SK-N-DZ (cell line): ENCODE results near the gene MKI67.
"Not testable (repeated sequence)": the region's sequence is repeated elsewhere in the genome, so short reads cannot be mapped to it uniquely, and the experiment has no call there.

Experiments used
- DNase-seq: peaks from one replicate; pipeline ENCODE4 v3.0.0-alpha.2; 2015; ENCODE audit warnings: low spot score

MKI67 gene

GRCh38 chr10:128149267-128150014, 23.2 kb upstream of the MKI67 start:
- DNase-seq = no peak

GRCh38 chr10:128147669-128148068, 21.4 kb upstream of the MKI67 start:
- DNase-seq = no peak

GRCh38 chr10:128147064-128147463, 20.8 kb upstream of the MKI67 start:
- DNase-seq = no peak

GRCh38 chr10:128144547-128144946, 18.3 kb upstream of the MKI67 start:
- no peak for DNase-seq

- DNase-seq = no peak
Measured at GRCh38 chr10:128143531-128143930, 17.3 kb upstream of the MKI67 start.

- DNase-seq = no peak
Measured at GRCh38 chr10:128140425-128140824, 14.2 kb upstream of the MKI67 start.

GRCh38 chr10:128138429-128138828, 12.2 kb upstream of the MKI67 start:
- not testable (repeated sequence) for DNase-seq

- no peak for DNase-seq
Measured at GRCh38 chr10:128137877-128138276, 11.7 kb upstream of the MKI67 start.

- no peak for DNase-seq
Measured at GRCh38 chr10:128130051-128130450, 3.8 kb upstream of the MKI67 start.

GRCh38 chr10:128128582-128128981, 2.4 kb upstream of the MKI67 start:
- no peak for DNase-seq

GRCh38 chr10:128125416-128125943, 743 bp downstream of the MKI67 start:
- DNase-seq = no peak

- no peak for DNase-seq
Measured at GRCh38 chr10:128124813-128125403, 1.3 kb downstream of the MKI67 start.

- no peak for DNase-seq
Measured at GRCh38 chr10:128123846-128124245, 2.4 kb downstream of the MKI67 start.

GRCh38 chr10:128122931-128123330, 3.3 kb downstream of the MKI67 start:
- DNase-seq = no peak

- no peak for DNase-seq
Measured at GRCh38 chr10:128121750-128122412, 4.3 kb downstream of the MKI67 start.

- DNase-seq = no peak
Measured at GRCh38 chr10:128116851-128117615, 9.2 kb downstream of the MKI67 start.

GRCh38 chr10:128116187-128116586, 10.0 kb downstream of the MKI67 start:
- no peak for DNase-seq

- no peak for DNase-seq
Measured at GRCh38 chr10:128115356-128115755, 10.9 kb downstream of the MKI67 start.

- DNase-seq = no peak
Measured at GRCh38 chr10:128114901-128115300, 11.3 kb downstream of the MKI67 start.

- no peak for DNase-seq
Measured at GRCh38 chr10:128113026-128113425, 13.2 kb downstream of the MKI67 start.

- no peak for DNase-seq
Measured at GRCh38 chr10:128111696-128112095, 14.5 kb downstream of the MKI67 start.

- DNase-seq = no peak
Measured at GRCh38 chr10:128110339-128110738, 15.9 kb downstream of the MKI67 start.
